T-cell (primary cell): Measurements from ENCODE around the gene TLR3. TPM values are rescaled to one million over a fixed set of nuclear protein-coding genes. Genes with fewer than 3 reads are reported as not detected.

Experiments
- ATAC-seq, 4 experiments: fragments of 200-7000 bp in 3 of 4; fragments of 150-1000 bp in 1 of 4; cut with Tn5 transposase; replicated peaks in 1 of 4; 1 replicate in 3 of 4; 2 replicates in 1 of 4; pipeline ENCODE4 v1.10.0; 2021; ENCODE audit warnings: moderate library complexity in 3 of 4, mild to moderate bottlenecking in 2 of 4, moderate number of reproducible peaks in 1 of 4
- CTCF ChIA-PET, 2 donors: fragments of 300-600 bp; sonication (Branson Sonifier 250); formaldehyde crosslinking; loops; one replicate each; lab custom pipeline; 2022; ENCODE audit warnings: antibody characterized with exemption in 2 of 2; lab: Charles Lee
- POLR2A ChIA-PET, 2 donors: fragments of 300-600 bp; sonication (Branson Sonifier 250); formaldehyde crosslinking; loops; one replicate each; lab custom pipeline; 2022; ENCODE audit warnings: antibody characterized with exemption in 2 of 2; lab: Charles Lee
- DNase-seq, 35 experiments: peaks; one replicate each; pipeline versions ENCODE4 v3.0.0 to v3.0.0-alpha.2; 2013 to 2023
- H3K27ac ChIP-seq: one replicate; pipeline ENCODE4 v1.5.1; 2013; ENCODE audit warnings: low read length
- H3K27me3 ChIP-seq, 2 experiments: replicated peaks in 1 of 2; 1 replicate in 1 of 2; 2 replicates in 1 of 2; pipeline versions ENCODE4 v1.6.1 to v1.7.0; 2013; ENCODE audit warnings: low read length in 1 of 2, mixed read lengths in 1 of 2; ENCODE audit not compliant: control insufficient read depth in 2 of 2, insufficient read depth in 2 of 2; ENCODE audit errors: extremely low read depth in 1 of 2
- H3K36me3 ChIP-seq, 2 donors: 1 replicate in 1 of 2; 2 replicates in 1 of 2; pipeline versions ENCODE4 v1.6.1 to v1.7.0; 2013; ENCODE audit warnings: low read length in 1 of 2; ENCODE audit not compliant: control insufficient read depth in 2 of 2, insufficient read depth in 1 of 2; ENCODE audit errors: extremely low read depth in 1 of 2
- H3K4me1 ChIP-seq, 2 experiments: 1 replicate in 1 of 2; 2 replicates in 1 of 2; pipeline versions ENCODE4 v1.6.1 to v1.7.0; 2013; ENCODE audit warnings: low read length in 2 of 2, mixed read lengths in 1 of 2; ENCODE audit not compliant: insufficient read depth in 2 of 2, control insufficient read depth in 1 of 2; ENCODE audit errors: extremely low read depth in 1 of 2
- H3K4me3 ChIP-seq, 2 donors: 1 replicate in 1 of 2; 2 replicates in 1 of 2; pipeline versions ENCODE4 v1.5.1 to v1.7.0; 2013; ENCODE audit warnings: mild to moderate bottlenecking in 2 of 2, low read length in 1 of 2, moderate library complexity in 1 of 2; ENCODE audit not compliant: control insufficient read depth in 1 of 2; ENCODE audit errors: extremely low read depth in 1 of 2
- H3K9me3 ChIP-seq: 2 replicates; pipeline ENCODE4 v1.7.0; 2013
- H3K27ac Mint-ChIP-seq, 2 donors: one replicate each; pipeline ENCODE4 v1.8.0; 2020 to 2021; ENCODE audit warnings: mild to moderate bottlenecking in 2 of 2, mixed read lengths in 2 of 2
- H3K27me3 Mint-ChIP-seq, 2 donors: one replicate each; pipeline ENCODE4 v1.8.0; 2021 to 2022; ENCODE audit warnings: mixed read lengths in 2 of 2
- H3K36me3 Mint-ChIP-seq: one replicate; pipeline ENCODE4 v1.8.0; 2021; ENCODE audit warnings: mixed read lengths
- H3K4me1 Mint-ChIP-seq, 3 donors: one replicate each; pipeline ENCODE4 v1.8.0; 2020 to 2022; ENCODE audit warnings: mixed read lengths in 3 of 3, mild to moderate bottlenecking in 1 of 3
- H3K4me3 Mint-ChIP-seq, 3 donors: one replicate each; pipeline ENCODE4 v1.8.0; 2020 to 2022; ENCODE audit warnings: mild to moderate bottlenecking in 3 of 3, mixed read lengths in 3 of 3, moderate library complexity in 3 of 3
- H3K9me3 Mint-ChIP-seq, 3 donors: one replicate each; pipeline ENCODE4 v1.8.0; 2020 to 2022; ENCODE audit warnings: mixed read lengths in 3 of 3
- WGBS: methylation state at CpG from one replicate; pipeline ENCODE4 v1.1.5; 2013; ENCODE audit warnings: missing lambda C conversion rate; ENCODE audit not compliant: insufficient coverage; 5-methylcytosine and 5-hydroxymethylcytosine counted together
- total RNA-seq, 35 experiments: library from RNA in 6 of 35; stranded (reverse) in 6 of 35; fragments of 120-200 nt in 1 of 35; gene quantifications; one replicate each; pipeline versions ENCODE4 v1.2.1 to v1.2.4 and lab custom pipeline; 2013 to 2026

Gene TLR3
- total RNA-seq, 5 donors from 2014 or later (not counting 1 experiment from before 2014, with no cell fraction given): 0.82 to 2.9 (median 1.4) TPM

GRCh38 chr4:186105647-186106321 lies 36.8 kb downstream of the TLR3 start:
- DNase-seq: peak in 3 of 35 experiments; percentile 1 to 4 (median 1)
- ChIA-PET CTCF (interaction anchor here in 1 of 2 donors (0.6 kb wide), 1 partner anchor 351 kb away, joined by 3 read pairs; no protein-coding TSS in a partner anchor), POLR2A (no interaction called here)
- Histone ChIP-seq H3K4me3 (peak overlapping the region; percentile 28 to 34), H3K9me3 (no peaks in the 10 kb centered on the region), H3K4me1 (peaks cover 0 to 14% of the 10 kb centered on the region in 2 experiments), H3K36me3 (no peaks in the 10 kb centered on the region), H3K27me3 (peaks cover 8 to 36% of the 10 kb centered on the region in 2 experiments), H3K27ac (no peak overlapping the region)
- WGBS: 2% methylated on average over 9 of the region's 17 CpGs
- H3K9me3 Mint-ChIP-seq: no peaks in the 10 kb centered on the region
- no peak overlapping the region for H3K27ac Mint-ChIP-seq
- peaks cover 7 to 12% (median 8%) of the 10 kb centered on the region in 3 donors for H3K4me1 Mint-ChIP-seq
- peaks cover 55 to 62% of the 10 kb centered on the region in 2 donors for H3K27me3 Mint-ChIP-seq
- H3K36me3 Mint-ChIP-seq: no peaks in the 10 kb centered on the region
- peak in 2 of 4 experiments; percentile 5 to 39 for ATAC-seq
- peak overlapping the region; percentile 62 to 82 (median 82) for H3K4me3 Mint-ChIP-seq

GRCh38 chr4:186107947-186108346 lies 39.0 kb downstream of the TLR3 start:
- peaks cover 7 to 12% (median 8%) of the 10 kb centered on the region in 3 donors for H3K4me1 Mint-ChIP-seq
- Histone ChIP-seq H3K36me3 (no peaks in the 10 kb centered on the region), H3K27me3 (peaks cover 8 to 29% of the 10 kb centered on the region in 2 experiments), H3K9me3 (no peaks in the 10 kb centered on the region), H3K4me1 (peaks cover 0 to 14% of the 10 kb centered on the region in 2 experiments), H3K4me3 (no peak overlapping the region), H3K27ac (no peak overlapping the region)
- ChIA-PET POLR2A (no interaction called here), CTCF (interaction anchor here in 1 of 2 donors (0.5 kb wide), 1 partner anchor 72 kb away, joined by 3 read pairs; no protein-coding TSS in a partner anchor)
- H3K4me3 Mint-ChIP-seq: no peak overlapping the region
- WGBS: no CpG with 5 or more reads among the region's 4 CpGs
- H3K36me3 Mint-ChIP-seq: no peaks in the 10 kb centered on the region
- H3K27ac Mint-ChIP-seq: no peak overlapping the region
- DNase-seq (no peak), ATAC-seq (no peak)
- H3K27me3 Mint-ChIP-seq: peaks cover 50 to 55% of the 10 kb centered on the region in 2 donors
- no peaks in the 10 kb centered on the region for H3K9me3 Mint-ChIP-seq

- no peak for DNase-seq
- H3K9me3 Mint-ChIP-seq: no peaks in the 10 kb centered on the region
- peaks cover 7 to 12% (median 8%) of the 10 kb centered on the region in 3 donors for H3K4me1 Mint-ChIP-seq
- ChIA-PET POLR2A (no interaction called here), CTCF (interaction anchor here in 1 of 2 donors (0.5 to 1.0 kb wide), 2 partner anchors 29 to 71 kb away, joined by 3 read pairs; no protein-coding TSS in a partner anchor)
- H3K27ac ChIP-seq: no peak overlapping the region
- H3K9me3 ChIP-seq: no peaks in the 10 kb centered on the region
- H3K36me3 Mint-ChIP-seq: no peaks in the 10 kb centered on the region
- H3K4me1 ChIP-seq: peaks cover 0 to 14% of the 10 kb centered on the region in 2 experiments
- WGBS: 67% methylated on average over 3 of the region's 3 CpGs
- no peak for ATAC-seq
- peaks cover 8 to 29% of the 10 kb centered on the region in 2 experiments for H3K27me3 ChIP-seq
- no peak overlapping the region for H3K27ac Mint-ChIP-seq
- H3K36me3 ChIP-seq: no peaks in the 10 kb centered on the region
- H3K27me3 Mint-ChIP-seq: peaks cover 45 to 51% of the 10 kb centered on the region in 2 donors
- no peak overlapping the region for H3K4me3 ChIP-seq
- H3K4me3 Mint-ChIP-seq: no peak overlapping the region
Measured at GRCh38 chr4:186108391-186108790, 39.4 kb downstream of the TLR3 start.

- H3K9me3 Mint-ChIP-seq: no peaks in the 10 kb centered on the region
- peaks cover 5 to 9% (median 7%) of the 10 kb centered on the region in 3 donors for H3K4me1 Mint-ChIP-seq
- POLR2A ChIA-PET: no interaction called here
- Histone ChIP-seq H3K4me1 (peaks cover 0 to 12% of the 10 kb centered on the region in 2 experiments), H3K4me3 (no peak overlapping the region), H3K27me3 (peaks cover 6 to 23% of the 10 kb centered on the region in 2 experiments), H3K27ac (no peak overlapping the region), H3K36me3 (no peaks in the 10 kb centered on the region), H3K9me3 (no peaks in the 10 kb centered on the region)
- DNase-seq: no peak
- CTCF ChIA-PET: interaction anchor here in 1 of 2 donors (1.0 kb wide), 1 partner anchor 28 kb away, joined by 3 read pairs; no protein-coding TSS in a partner anchor
- H3K4me3 Mint-ChIP-seq: no peak overlapping the region
- 62% methylated on average over 4 of the region's 4 CpGs for WGBS
- no peak for ATAC-seq
- H3K27ac Mint-ChIP-seq: no peak overlapping the region
- peaks cover 37 to 42% of the 10 kb centered on the region in 2 donors for H3K27me3 Mint-ChIP-seq
- H3K36me3 Mint-ChIP-seq: no peaks in the 10 kb centered on the region
Measured at GRCh38 chr4:186109245-186109644, 40.3 kb downstream of the TLR3 start.

DNA sequence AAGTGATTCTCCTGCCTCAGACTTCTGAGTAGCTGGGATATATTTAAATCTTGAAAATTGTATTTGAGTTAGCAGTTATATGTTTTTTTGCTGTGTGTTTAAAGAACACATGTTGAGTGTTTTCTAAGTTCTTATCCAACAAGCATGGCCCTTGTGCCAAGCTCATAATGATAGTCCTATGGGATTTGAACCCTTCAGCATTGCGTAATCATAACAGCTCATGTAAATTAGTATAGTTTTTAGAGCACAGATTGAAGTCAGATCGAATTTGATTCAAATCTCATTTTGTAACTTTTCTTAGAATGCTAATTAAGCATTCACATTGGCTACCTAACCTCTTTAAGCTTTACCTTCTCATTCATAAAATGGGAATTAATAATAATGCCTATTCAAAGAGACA lies 47.7 kb downstream of the TLR3 start:
- WGBS: no CpG with 5 or more reads among the region's 2 CpGs
- ATAC-seq: no peak
- no peaks in the 10 kb centered on the region for H3K9me3 Mint-ChIP-seq

DNA sequence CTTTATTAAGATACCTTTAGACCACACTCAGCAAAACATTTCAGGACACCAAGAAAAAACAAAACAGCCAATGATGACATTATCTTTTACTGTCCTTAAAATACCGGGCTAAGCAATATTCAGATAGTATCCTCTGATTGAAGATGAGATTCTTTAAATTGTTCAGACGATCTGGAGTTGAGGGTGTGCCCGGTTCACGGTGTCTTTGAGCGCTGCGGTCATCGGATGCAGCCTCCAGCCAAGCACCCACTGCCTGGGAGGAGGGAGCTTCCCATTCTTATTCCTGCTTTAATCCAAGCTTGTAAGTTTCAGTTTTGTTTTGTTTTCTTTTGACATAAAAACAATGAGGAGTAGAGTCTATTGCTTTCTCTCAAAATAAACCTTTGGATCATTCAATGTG lies 49.6 kb downstream of the TLR3 start:
- Histone ChIP-seq H3K4me3 (no peak overlapping the region), H3K27me3 (peaks cover 0 to 3% of the 10 kb centered on the region in 2 experiments), H3K27ac (no peak overlapping the region), H3K36me3 (no peaks in the 10 kb centered on the region), H3K4me1 (no peaks in the 10 kb centered on the region), H3K9me3 (no peaks in the 10 kb centered on the region)
- DNase-seq (no peak), ATAC-seq (no peak)
- ChIA-PET POLR2A (no interaction called here), CTCF (interaction anchor here in 1 of 2 donors (1.1 kb wide), 1 partner anchor 10 kb away, joined by 3 read pairs; no protein-coding TSS in a partner anchor)
- Mint-ChIP-seq H3K27me3 (peaks cover 14 to 24% of the 10 kb centered on the region in 2 donors), H3K36me3 (no peaks in the 10 kb centered on the region), H3K4me1 (no peaks in the 10 kb centered on the region), H3K27ac (no peak overlapping the region), H3K9me3 (no peaks in the 10 kb centered on the region), H3K4me3 (no peak overlapping the region)
- no CpG with 5 or more reads among the region's 7 CpGs for WGBS

More for the DNA sequence above, 47.7 kb downstream of the TLR3 start:
- Histone ChIP-seq H3K4me1 (no peaks in the 10 kb centered on the region), H3K9me3 (no peaks in the 10 kb centered on the region), H3K36me3 (no peaks in the 10 kb centered on the region), H3K4me3 (no peak overlapping the region), H3K27ac (no peak overlapping the region), H3K27me3 (peaks cover 0 to 3% of the 10 kb centered on the region in 2 experiments)
- ChIA-PET POLR2A (no interaction called here), CTCF (no interaction called here)
- H3K4me1 Mint-ChIP-seq: no peaks in the 10 kb centered on the region
- no peak for DNase-seq
- no peak overlapping the region for H3K4me3 Mint-ChIP-seq
- no peaks in the 10 kb centered on the region for H3K36me3 Mint-ChIP-seq
- peaks cover 14 to 24% of the 10 kb centered on the region in 2 donors for H3K27me3 Mint-ChIP-seq
- H3K27ac Mint-ChIP-seq: no peak overlapping the region
